HG02642 (cell line): ENCODE measurements around the gene TMEM200A.

Experiments
- ATAC-seq: cut with Tn5 transposase; IDR thresholded peaks from one replicate; pipeline ENCODE4 v1.9.1; 2021; ENCODE audit warnings: mild to moderate bottlenecking; ENCODE audit not compliant: unreplicated experiment, poor library complexity

The TMEM200A gene

DNA sequence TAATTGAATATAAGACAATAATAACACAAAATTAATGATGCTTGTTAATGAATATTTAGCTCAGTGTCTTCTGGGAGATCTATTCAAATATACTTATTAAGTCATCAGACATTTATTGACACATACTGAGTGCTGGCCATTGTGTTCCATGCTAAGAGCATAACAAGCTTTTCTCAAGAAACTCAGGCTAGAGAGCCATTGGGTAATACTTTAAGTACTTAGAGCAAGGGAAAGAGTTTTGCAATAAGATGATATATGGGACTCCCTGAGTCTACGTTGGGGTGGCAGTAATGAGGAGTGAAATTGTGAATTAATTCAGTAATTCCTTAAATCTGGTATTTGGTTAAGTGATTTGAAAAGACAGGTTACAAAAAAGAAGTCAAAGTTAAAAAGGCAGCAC, 11.1 kb downstream of the TMEM200A start:
- no peak for ATAC-seq

DNA sequence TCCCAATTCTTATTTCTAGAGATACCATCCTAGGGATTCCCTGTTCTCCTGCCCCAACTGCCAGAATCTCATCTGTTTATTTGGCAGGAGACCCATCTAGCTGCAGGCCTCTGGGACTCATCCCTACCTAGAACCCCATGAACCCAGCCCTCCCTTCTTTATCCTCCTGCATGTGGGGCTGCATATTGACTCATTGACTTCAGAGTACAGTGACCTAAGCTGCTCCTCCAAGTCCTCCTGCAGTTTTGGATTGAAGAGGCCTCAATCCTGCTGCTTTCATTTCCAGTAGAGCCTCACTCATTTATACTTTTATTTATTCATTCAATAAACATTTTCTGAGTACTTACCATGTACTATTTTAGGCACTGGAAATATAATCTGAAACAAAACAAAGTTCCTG, 11.6 kb downstream of the TMEM200A start:
- no peak for ATAC-seq

DNA sequence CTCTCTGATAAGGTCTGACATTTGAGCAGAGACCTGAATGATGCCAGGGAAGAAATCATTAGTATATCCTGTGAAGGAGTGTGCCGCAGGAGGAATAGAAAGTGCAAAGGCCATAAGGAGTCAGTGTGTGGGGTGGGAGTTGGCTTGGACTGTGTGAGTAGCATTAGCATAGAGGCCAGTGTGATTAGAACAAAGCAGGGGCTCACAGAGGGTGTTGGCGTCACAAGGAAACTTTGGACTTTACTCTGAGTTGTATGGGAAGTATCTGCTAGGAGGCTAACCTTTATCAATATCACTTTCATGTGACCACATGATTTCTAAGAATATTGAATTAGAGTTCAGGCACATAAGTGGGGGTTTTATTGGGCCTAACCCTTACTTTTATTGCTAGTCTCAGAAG, 12.1 kb downstream of the TMEM200A start:
- no peak for ATAC-seq

DNA sequence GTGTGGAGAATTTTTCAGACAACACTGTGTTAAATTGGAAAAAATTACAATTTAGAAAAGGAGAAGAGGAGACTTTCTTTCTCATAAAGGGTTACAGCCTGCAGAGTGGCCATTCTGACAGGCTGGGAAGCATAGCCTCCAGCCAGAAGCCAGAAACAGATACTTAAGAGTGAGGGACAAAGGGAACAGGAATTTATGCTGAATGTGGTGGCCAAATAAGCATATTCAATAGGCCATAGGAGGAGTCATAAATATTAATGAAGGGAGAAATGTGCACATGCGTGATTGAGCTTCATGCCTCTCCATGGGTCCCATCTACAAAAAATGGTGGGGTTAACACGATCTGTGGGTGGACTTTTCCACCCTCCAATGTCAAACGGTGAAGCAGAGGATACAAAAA, 13.4 kb downstream of the TMEM200A start:
- no peak for ATAC-seq

DNA sequence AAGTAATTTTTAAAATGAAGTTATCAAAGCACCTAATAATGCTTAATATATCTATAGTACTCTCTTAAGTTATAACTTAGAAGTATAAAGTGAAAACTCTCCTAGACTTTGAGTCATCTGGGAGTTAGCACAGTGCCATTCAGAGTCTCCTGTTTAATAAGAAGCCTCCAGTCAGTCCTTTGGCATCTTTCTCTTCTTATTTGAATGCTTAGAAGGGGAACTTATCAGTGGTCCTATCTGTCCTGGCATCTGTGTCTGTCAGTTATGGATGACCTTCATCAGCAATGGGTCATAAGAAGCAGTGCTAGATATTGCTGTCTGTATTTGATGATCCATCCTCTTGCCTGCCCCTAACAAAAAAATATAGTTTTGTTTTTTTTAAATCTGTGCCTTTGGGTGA, 15.2 kb downstream of the TMEM200A start:
- ATAC-seq = peak; percentile 11

DNA sequence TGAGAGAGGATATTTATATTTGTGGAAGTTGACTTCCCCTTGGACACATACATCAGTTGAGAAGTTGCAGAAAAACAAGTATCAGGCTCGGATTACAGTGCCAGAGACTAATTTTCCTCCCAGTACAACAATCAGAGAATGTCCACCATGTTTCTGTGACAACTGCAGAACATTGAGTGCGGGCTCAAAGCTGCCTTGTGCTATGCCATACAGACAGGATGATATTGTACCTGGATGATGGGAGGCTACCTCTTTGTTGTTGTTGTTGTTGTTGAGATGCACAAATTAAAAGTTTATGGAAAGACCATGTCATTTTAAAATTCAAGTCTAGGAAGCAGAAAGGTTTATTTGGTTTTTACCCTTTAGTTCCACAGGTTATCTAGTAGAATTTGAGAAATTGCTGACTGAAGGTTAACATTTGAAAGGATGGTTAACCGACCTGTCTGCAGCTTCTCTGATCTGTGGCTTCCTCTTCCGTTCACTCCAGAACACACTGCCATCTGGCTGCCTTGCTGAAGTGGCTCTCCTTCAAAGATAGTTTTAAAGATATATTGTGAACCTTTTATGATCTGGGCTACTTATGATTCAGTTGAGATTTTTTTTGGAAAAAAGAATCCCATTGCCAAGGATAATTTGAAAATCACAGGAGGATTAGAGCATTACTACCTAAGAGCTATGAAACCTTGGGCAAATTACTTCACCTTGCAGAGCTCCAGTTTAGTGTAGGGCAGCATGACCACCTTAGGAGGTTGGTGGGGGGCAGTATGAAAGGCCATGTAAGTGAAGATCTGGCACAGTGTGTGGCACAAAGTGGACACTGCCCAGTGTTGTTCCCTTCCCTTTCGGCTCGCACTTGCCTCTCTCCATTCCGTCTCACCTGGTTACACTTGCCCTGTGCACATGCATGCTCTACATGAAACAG, 15.9 kb downstream of the TMEM200A start:
- peak; percentile 52 for ATAC-seq

DNA sequence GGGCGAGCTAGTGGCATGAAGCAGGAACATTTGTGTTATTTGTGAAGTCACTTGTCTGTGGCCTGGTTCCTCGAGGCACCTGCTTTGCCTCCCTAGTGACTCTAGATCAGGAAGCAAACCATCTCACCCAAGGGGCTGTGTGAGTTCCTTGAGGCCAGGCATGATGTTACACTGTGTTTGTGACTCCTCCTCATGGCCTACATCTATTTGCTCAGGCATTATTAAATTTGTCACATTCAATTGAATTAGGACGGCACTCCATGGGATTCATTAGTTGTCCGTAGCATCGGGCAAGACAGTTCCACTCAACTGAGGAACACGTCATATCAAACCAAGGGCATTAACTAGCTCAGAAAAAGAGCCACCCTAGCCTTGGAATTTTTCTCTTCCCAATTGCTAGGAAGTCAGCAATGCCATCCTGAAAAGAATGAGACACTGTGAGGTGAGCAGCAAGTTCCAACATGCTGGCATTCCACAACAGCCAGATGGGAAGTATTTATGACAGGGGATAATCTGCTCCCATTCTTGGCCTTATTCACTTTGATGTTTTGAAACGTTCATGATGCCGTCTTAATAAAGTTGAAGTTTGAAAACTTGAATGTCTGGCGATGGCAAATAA, 17.2 kb downstream of the TMEM200A start:
- ATAC-seq = no peak

DNA sequence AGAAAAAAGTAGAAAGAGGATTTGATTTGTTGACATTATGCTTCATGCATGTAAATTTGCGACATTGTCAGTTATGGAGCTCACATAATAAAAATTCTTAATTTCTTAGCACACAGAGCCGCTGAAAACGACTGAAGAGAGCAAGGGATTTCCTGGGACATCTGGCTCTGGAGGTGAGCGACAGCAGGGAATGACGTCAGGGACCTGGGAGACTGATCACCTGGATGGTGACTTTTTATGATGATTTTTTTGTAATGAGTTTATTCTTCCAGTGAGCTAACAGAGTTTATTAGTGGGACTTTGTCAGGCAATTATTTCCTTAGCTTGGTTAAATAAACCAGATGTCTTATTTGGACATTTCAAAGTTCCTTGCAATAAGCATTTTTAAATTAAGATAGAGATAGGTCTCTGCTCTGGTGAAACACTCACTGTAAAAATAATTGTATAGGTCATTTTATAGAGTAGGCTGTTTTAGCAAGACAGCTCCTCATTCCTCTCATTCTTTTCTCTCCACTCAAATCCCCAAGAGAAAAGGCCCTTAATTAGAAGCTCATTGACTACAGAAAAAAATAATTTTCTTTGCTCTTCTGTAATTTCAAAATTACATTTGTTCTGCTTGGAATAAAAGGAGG, 19.4 kb downstream of the TMEM200A start:
- no peak for ATAC-seq

DNA sequence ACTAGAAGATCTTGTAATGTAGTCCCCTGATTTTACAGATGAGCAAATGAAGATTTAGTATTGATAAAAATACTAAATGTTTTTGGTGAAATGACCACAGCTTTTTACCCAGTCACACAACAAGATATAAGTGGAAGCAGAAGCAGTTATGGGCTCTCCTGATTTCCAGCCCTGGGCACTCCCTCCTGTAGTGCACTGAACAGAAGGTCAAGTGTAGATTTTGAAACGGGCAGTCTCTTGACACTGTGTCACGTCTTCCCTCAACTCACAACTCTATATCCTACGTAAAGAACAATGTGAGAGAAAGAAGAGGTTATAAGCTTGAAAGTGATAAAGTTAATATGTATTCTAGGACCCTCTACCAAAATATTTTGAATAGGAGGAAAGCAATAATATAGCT, 23.3 kb downstream of the TMEM200A start:
- no peak for ATAC-seq

DNA sequence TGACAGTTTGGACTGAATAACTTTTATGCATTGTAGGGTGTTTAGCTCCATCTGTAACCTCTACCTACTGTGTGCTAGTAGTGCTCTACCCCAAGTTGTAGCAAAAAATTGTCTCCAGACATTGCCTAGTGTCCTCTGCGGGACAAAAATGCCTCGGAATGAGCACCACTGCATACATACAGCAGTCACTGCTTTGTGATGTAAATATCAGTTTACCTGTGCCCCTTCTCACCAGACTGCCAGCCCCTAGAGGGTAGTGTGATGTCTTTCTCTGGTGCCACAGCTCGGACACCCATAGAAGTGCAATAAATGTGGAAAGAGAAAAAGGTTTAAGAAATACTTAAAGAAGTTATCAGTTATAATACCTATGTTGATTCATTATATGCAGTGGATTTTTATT, 25.1 kb downstream of the TMEM200A start:
- no peak for ATAC-seq

DNA sequence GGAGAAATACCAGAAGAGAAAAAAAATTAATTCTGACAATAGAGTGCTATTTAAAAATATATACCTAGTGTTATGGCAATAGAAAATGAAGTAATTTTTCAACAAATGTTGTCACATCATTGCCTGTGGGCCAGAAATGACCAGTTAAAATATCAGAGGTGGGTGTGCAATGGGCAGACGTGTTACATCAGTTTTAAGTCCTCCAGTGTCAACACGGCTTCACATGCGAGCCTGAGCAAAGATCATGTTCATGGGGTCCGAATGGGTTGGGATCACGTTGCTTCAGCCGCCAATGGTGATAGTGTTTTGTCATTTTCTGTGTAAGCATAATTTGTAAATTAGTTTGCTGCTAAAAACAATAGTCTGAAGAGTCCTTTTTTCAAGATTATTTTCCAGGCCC, 27.5 kb downstream of the TMEM200A start:
- no peak for ATAC-seq

DNA sequence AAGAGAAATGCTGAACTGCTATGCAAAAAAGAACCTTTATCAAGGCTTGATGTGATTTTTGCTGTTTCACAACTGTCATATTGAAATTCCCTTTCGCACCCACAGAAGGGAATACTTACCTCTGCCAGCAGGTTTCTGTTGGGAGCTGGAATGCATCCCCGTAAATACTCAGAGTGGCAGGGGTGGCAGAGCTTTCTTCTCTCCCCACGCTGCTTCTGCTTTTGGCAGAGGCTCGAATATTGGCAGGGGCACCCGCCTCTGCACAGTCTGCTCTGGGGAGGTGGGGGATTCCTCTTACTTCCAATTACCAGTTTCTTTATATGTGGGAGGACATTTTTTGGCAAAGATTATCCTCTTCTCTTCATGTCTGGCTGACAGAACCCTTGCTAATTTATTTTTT, 28.4 kb downstream of the TMEM200A start:
- ATAC-seq = no peak

DNA sequence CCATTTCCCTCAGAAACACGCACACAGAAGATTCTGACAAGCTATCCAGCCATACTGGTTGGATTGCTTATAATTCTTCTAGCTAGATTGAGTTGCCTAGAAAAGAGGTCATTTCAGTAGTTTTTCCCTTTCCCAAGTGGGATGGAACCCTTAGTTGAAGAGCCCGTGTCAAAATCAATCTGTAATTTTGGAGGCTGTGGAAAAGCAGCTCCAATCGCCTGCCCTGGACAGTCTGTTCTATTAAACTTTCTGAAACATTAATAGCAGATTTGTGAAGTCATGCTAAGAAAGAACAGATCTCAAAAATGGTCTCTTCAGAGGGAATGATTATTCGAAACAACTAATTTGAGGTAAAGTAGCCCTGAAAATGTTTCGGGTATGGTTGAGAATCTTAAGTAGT, 29.3 kb downstream of the TMEM200A start:
- ATAC-seq = no peak

DNA sequence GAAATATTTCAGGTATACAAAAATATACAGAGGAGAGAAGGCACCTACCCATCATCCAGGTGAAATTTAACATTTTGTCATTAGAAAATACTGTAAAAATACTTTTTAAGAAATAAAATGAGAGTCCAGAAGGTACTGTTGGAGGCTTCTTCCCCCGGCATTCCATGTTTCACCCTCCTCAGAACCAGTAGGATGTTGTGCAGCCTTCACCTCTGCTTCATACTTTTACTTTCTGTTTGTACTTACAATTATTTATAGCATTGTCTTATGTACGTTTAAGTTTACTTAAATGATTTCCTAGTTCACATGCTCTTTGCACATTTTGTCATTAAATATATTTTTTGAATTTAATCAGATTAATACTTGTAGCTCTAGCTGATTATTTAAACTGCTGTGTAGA, 30.9 kb downstream of the TMEM200A start:
- no peak for ATAC-seq

DNA sequence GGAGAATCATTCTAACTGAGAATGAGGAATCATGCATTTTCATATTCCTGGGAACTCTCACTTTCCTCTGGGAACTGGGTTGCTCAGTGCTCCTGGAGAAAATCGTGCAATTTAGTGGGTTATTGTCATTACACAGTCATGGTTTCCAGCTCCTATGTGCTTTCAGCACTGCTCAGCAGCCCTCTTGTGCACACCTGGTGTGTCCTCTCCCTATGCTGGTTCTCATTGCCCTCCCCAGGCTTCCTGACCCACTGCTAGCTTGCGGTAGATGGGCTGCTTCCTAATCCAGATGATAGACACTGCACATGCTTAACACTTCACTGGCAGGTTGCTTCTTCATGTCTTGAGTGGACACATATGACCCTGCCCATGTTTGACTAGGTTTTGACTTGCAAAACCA, 39.7 kb downstream of the TMEM200A start:
- ATAC-seq = no peak

DNA sequence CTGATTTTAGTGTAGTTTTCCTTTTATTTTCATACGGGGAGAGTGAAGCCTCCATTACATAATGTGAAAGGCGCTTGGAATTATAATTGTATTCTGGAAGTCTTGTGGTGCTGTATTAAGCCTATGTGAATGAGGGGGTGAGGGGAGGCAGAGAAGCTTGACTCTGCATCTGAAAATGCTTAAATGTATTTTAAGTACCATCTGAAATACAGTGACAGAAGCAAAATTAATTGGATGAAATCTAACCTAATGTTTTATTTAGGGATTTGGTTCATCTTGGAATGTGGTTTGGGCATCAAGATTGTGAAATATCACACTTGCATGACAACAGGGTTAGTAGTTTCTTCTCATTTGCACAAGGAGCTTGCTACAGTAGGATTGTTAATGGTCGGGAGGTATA, 41.2 kb downstream of the TMEM200A start:
- ATAC-seq = no peak

DNA sequence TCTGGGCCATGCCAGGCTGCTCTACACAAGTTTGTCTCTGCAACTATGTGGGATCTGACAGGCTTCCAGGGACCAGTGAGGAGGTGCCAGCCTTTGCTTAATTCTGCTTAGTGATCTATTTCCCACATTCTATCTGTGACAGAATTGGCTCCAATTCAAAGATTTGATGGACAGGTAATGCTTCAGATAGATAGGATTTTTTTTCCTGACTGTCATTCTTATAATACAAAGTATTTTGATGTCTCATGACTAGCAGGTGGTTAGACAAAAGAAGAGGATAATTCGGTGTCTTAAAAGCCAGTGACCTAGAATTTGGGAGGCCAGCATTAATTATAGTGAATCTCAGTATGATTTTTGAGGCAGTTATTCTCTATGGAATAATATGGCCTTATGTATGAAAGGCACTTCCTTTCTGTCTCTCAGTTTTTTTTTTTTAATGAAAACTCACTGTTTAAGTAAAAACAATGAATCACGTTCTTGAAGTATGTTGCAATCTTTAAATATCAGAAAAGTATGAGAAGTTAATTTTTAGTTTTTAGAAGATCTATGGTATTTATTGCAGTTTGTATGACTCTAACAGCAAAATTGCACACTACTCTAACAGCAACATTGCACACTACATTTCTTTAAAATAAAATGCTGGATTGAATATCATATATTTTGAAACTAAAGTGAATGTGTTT, 43.7 kb downstream of the TMEM200A start:
- no peak for ATAC-seq

DNA sequence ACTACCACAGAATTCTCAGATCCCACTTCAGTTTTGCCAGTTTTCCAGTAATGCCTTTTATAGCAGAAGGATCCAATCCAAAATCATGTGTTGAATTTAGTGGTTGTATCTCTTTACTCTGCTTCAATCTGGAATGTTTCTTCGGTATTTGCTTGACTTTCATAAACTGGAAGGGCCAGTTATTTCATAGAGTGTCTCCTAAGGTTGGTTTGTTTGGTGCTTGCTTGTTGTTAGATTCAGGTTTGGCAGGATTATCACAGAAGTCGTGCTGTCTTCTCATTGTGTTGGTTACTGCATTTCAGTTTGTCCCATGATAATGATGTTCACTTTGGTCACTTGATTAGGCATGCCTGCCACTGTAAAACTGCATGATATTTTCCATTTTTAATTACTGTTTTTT, 45.7 kb downstream of the TMEM200A start:
- no peak for ATAC-seq

DNA sequence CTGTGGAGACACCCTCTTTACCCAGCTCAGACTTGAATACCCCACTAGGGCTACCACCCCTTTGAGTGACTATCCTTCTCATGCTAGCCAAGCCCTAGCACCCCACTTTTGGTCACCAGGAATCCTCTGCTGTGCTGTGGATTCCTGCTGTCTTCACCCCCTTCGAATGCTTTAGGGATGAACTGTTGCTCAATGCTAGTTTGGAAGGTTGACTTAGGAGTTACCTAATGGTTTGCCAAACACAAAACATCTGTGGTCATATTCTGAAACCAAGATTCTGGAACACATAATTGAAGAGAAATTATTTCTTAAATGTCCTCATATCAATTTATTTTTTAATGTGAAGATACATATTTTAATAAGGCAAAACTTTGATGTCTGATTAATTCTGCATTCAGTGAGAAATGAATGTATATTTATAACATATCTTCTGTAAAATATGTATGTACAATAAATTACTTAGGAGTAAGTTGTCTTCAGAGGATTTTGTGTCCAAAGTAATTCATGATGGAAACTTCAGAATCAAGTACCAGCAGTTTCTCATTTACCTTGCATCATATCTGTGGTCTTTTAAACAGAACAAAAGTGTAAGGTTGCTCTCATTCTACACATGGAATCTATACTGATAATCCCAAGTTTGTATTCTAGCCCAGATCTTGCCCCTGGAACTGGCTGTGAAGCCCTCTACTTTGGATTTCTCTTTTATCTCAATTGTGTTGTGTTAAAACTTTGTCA, 46.9 kb downstream of the TMEM200A start:
- no peak for ATAC-seq

DNA sequence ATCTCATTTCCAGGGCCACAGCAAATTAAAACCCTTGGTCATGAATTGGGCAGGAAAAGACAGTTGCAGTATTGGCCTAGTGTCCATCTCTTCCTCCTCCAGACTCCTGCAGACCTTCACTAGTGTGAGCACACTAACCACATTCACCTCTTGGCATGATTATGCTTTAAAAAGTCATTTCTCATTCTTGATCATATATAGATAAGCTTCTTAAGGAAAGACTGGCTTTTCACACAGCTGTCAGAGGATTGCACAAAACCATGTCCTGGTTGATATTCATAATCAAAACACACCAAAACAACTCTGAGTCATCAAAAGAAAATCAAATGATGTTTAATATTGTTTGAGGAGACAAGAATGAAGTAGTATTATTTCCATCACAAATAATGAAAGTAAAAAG, 52.1 kb downstream of the TMEM200A start:
- ATAC-seq = no peak
